Endothelial cell of umbilical vein (primary cell): Measurements from ENCODE around the gene WDR18. TPM values are rescaled to one million over a fixed set of nuclear protein-coding genes. Genes with fewer than 3 reads are reported as not detected.

Experiments used
- BruUV-seq: library from RNA; stranded (reverse); fragments of 400-500 nt; replicated peaks from 2 replicates; lab custom pipeline; 2021; lab: Mats Ljungman, UMichigan
- CTCF ChIA-PET: fragments of 300-600, 350-600 bp; sonication (Branson Sonifier 250); formaldehyde crosslinking; loops from one replicate; lab custom pipeline; 2021; ENCODE audit warnings: antibody characterized with exemption, inconsistent platforms; lab: Charles Lee
- POLR2A ChIA-PET: fragments of 300-600, 350-600 bp; sonication (Branson Sonifier 250); formaldehyde crosslinking; loops from one replicate; lab custom pipeline; 2021; ENCODE audit warnings: antibody characterized with exemption, inconsistent platforms; lab: Charles Lee
- DNase-seq: peaks from one replicate; pipeline ENCODE4 v3.0.0-alpha.2; 2011; ENCODE audit warnings: low read depth, low spot score
- FAIRE-seq: peaks from 2 replicates; lab custom pipeline; 2011; peaks lifted over from hg19 to GRCh38; lab: Jason Lieb, UNC
- H2AFZ ChIP-seq: 2 replicates; pipeline ENCODE4 v1.6.0; 2012; ENCODE audit warnings: low read depth, low read length, control low read depth, inconsistent platforms
- H3K27ac ChIP-seq: 2 replicates; pipeline ENCODE4 v1.5.1; 2011; ENCODE audit warnings: low read depth, mild to moderate bottlenecking, control low read depth, low read length, moderate library complexity; ENCODE audit not compliant: insufficient read depth
- H3K27me3 ChIP-seq, 2 experiments: 2 replicates each; pipeline versions ENCODE4 v1.6.0 to v1.6.1; 2011; ENCODE audit warnings: low read length in 2 of 2, mixed read lengths in 1 of 2; ENCODE audit not compliant: control insufficient read depth in 2 of 2, insufficient read depth in 2 of 2
- H3K36me3 ChIP-seq, 2 experiments: 2 replicates in 1 of 2; 3 replicates in 1 of 2; pipeline ENCODE4 v1.5.1; 2011; ENCODE audit warnings: low read length in 2 of 2, mild to moderate bottlenecking in 1 of 2, moderate library complexity in 1 of 2; ENCODE audit not compliant: control insufficient read depth in 2 of 2, insufficient read depth in 2 of 2; ENCODE audit errors: extremely low read depth in 1 of 2
- H3K4me1 ChIP-seq: 3 replicates; pipeline ENCODE4 v1.5.1; 2011; ENCODE audit warnings: mild to moderate bottlenecking, low read length; ENCODE audit not compliant: control insufficient read depth, insufficient read depth; ENCODE audit errors: extremely low read depth
- H3K4me2 ChIP-seq: 2 replicates; pipeline ENCODE4 v1.6.1; 2011; ENCODE audit warnings: low read length, control low read depth, mixed read lengths; ENCODE audit not compliant: insufficient read depth
- H3K4me3 ChIP-seq, 3 experiments: fragments of 200-600 bp in 1 of 3; sonication (generic), shearing (Covaris generic) in 1 of 3; replicated peaks in 1 of 3; 2 replicates each; pipeline ENCODE4 v1.5.1; 2011 to 2016; ENCODE audit warnings: control low read depth in 3 of 3, low read length in 3 of 3, mild to moderate bottlenecking in 2 of 3, inconsistent platforms in 1 of 3, low read depth in 1 of 3, moderate library complexity in 1 of 3; ENCODE audit not compliant: insufficient read depth in 1 of 3
- H3K79me2 ChIP-seq: 2 replicates; pipeline ENCODE4 v1.6.0; 2012; ENCODE audit warnings: low read length, inconsistent platforms; ENCODE audit not compliant: control insufficient read depth, insufficient read depth
- H3K9ac ChIP-seq: replicated peaks from 2 replicates; pipeline ENCODE3; 2011; ENCODE audit warnings: low read length, control low read depth; ENCODE audit not compliant: insufficient read depth; ENCODE audit errors: extremely low read depth
- H3K9me1 ChIP-seq: replicated peaks from 3 replicates; pipeline ENCODE4 v1.6.0; 2011; ENCODE audit warnings: mild to moderate bottlenecking, low read length; ENCODE audit not compliant: control insufficient read depth, insufficient read depth; ENCODE audit errors: extremely low read depth
- H3K9me3 ChIP-seq: replicated peaks from 2 replicates; pipeline ENCODE4 v1.5.1; 2012; ENCODE audit warnings: low read length, inconsistent platforms; ENCODE audit not compliant: control insufficient read depth, insufficient read depth
- H4K20me1 ChIP-seq: replicated peaks from 2 replicates; pipeline ENCODE3; 2011; ENCODE audit warnings: mild to moderate bottlenecking, low read length; ENCODE audit not compliant: control insufficient read depth, insufficient read depth; ENCODE audit errors: extremely low read depth
- EZH2 ChIP-seq: IDR thresholded peaks from 2 replicates; pipeline ENCODE4 v1.6.1; 2012; ENCODE audit warnings: borderline replicate concordance, low read depth, mild to moderate bottlenecking, moderate library complexity, low read length, inconsistent platforms; ENCODE audit not compliant: severe bottlenecking
- FOS ChIP-seq: IDR thresholded peaks from 2 replicates; pipeline ENCODE4 v1.6.1; 2011; ENCODE audit warnings: mild to moderate bottlenecking, low read length, moderate library complexity, borderline replicate concordance; ENCODE audit not compliant: insufficient read depth
- GATA2 ChIP-seq: IDR thresholded peaks from 2 replicates; pipeline ENCODE4 v1.7.0; 2011; ENCODE audit warnings: low read depth, mild to moderate bottlenecking, moderate library complexity, mixed read lengths, low read length; ENCODE audit not compliant: insufficient read length, insufficient read depth
- JUN ChIP-seq: IDR thresholded peaks from 2 replicates; pipeline ENCODE4 v1.6.1; 2011; ENCODE audit warnings: borderline replicate concordance, low read depth; ENCODE audit not compliant: insufficient read length, insufficient read depth
- MYC ChIP-seq: IDR thresholded peaks from one replicate; pipeline ENCODE4 v1.6.1; 2011; ENCODE audit warnings: mild to moderate bottlenecking, low read depth, low read length
- POLR2A ChIP-seq: IDR thresholded peaks from 2 replicates; pipeline ENCODE4 v1.6.1; 2012; ENCODE audit warnings: low read depth, mild to moderate bottlenecking, control low read depth, low read length
- POLR2AphosphoS5 ChIP-seq: IDR thresholded peaks from 2 replicates; pipeline ENCODE4 v1.6.1; 2012; ENCODE audit warnings: low read depth, mild to moderate bottlenecking, control low read depth, low read length, moderate library complexity; ENCODE audit not compliant: insufficient read depth
- dilution Hi-C: fragments of 300-500 bp; cut with MboI; formaldehyde crosslinking; loops from one replicate; pipeline ENCODE4 v1.15.0; 2019; ENCODE audit warnings: low sequenced_read_pairs; ENCODE audit not compliant: extremely low pct_ligation_motif_present
- intact Hi-C: fragments of 100-400 bp; cut with micrococcal nuclease; formaldehyde crosslinking; loops from one replicate; pipeline ENCODE4 v1.10.0; 2022
- polyA plus RNA-seq, 4 experiments: library from polyadenylated mRNA; depleted of rRNA in 3 of 4; stranded (reverse) in 3 of 4; unstranded in 1 of 4; fragments of >200 nt; gene quantifications; 2 replicates each; pipeline versions ENCODE4 v1.2.1 to v1.2.3, GENCODE V29; 2011 to 2012; ENCODE audit warnings: missing spikeins in 1 of 4
- total RNA-seq: library from RNA; stranded (reverse); gene quantifications from 2 replicates; pipeline ENCODE4 v1.2.3, GENCODE V29; 2021
- TF ChIP-seq, protein P1 (sequence below): IDR thresholded peaks from 2 replicates; pipeline ENCODE4 v1.6.1; 2011; ENCODE audit not compliant: insufficient read depth, insufficient read length
- TF ChIP-seq, protein P2 (sequence below), 2 donors: IDR thresholded peaks; 1 replicate in 1 of 2; 2 replicates in 1 of 2; pipeline ENCODE4 v1.5.1; 2011; ENCODE audit warnings: low read length in 2 of 2, mild to moderate bottlenecking in 2 of 2, moderate library complexity in 2 of 2, control low read depth in 1 of 2, inconsistent platforms in 1 of 2, low read depth in 1 of 2; ENCODE audit not compliant: insufficient read depth in 1 of 2; ENCODE audit errors: extremely low read depth in 1 of 2

WDR18 gene
- total and polyA plus RNA-seq, 2 donors (not counting 3 experiments of a cell fraction or from before 2014, with no cell fraction given) = 54.8 to 102 TPM

DNA sequence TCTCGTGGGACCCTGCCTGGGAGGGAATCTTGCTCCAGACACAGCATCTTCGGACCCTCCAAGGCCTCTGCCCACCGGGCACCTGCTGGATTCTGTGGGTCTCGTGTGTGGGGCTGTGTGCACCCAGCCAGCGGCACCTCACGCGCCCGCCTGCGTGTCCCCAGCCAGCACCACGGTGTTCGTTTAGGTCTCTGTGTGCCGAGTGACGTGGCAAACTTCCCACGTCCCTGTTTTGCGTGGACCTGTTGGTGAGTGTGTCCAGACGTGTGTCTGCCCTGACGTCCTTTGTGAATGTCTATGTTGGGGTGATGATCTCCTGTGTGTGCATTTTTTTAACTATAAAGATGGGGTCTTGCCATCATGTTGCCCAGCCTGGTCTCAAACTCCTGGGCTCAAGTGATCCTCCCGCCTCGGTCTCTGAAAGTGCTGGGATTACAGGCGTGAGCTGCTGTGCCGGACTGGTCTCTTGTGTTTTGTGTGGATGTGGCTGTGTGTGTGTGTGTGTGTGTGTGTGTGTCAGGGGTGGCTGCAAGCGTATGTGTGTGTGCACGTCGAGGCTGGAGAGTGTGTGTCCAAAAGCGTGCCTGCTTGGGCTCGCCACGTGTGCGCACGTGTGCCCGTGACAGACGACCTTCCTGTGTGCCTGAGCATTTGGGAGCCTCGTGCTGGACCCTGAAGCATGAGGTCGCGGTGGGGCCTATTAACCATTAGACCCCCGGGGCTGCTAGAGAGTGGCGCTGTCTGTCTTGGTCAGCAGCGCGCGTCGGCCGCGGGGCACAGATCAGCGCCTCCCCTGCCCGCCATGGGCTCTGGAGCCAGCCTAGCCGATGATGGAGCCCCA is 42.6 kb upstream of the WDR18 start:
- no peaks in the 10 kb centered on the region for H3K36me3 ChIP-seq
- no peak for DNase-seq
- no peak for TF ChIP-seq POLR2A
- TF ChIP-seq POLR2AphosphoS5 = no peak
- no peak for TF ChIP-seq MYC
- TF ChIP-seq, protein P1, sequence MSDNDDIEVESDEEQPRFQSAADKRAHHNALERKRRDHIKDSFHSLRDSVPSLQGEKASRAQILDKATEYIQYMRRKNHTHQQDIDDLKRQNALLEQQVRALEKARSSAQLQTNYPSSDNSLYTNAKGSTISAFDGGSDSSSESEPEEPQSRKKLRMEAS = no peak
- no peak for TF ChIP-seq FOS
- TF ChIP-seq, protein P2, sequence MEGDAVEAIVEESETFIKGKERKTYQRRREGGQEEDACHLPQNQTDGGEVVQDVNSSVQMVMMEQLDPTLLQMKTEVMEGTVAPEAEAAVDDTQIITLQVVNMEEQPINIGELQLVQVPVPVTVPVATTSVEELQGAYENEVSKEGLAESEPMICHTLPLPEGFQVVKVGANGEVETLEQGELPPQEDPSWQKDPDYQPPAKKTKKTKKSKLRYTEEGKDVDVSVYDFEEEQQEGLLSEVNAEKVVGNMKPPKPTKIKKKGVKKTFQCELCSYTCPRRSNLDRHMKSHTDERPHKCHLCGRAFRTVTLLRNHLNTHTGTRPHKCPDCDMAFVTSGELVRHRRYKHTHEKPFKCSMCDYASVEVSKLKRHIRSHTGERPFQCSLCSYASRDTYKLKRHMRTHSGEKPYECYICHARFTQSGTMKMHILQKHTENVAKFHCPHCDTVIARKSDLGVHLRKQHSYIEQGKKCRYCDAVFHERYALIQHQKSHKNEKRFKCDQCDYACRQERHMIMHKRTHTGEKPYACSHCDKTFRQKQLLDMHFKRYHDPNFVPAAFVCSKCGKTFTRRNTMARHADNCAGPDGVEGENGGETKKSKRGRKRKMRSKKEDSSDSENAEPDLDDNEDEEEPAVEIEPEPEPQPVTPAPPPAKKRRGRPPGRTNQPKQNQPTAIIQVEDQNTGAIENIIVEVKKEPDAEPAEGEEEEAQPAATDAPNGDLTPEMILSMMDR (IDR thresholded peaks at IDR 0.05; ENCODE audit: extremely low read depth in 1 of 2, insufficient read depth in 1 of 2, low read depth in 1 of 2, low read length in 2 of 2) = no peak
- no peak for TF ChIP-seq EZH2
- TF ChIP-seq GATA2 = no peak
- TF ChIP-seq JUN = no peak
- H3K4me3 ChIP-seq = no peak overlapping the region
- intact Hi-C loops = no loop called here
- no peaks in the 10 kb centered on the region for H3K9me3 ChIP-seq
- H3K27ac ChIP-seq = no peak overlapping the region
- H3K27me3 ChIP-seq = no peaks in the 10 kb centered on the region
- no peak overlapping the region for H3K9ac ChIP-seq
- peaks cover 19% of the 10 kb centered on the region for H3K4me1 ChIP-seq
- no peaks in the 10 kb centered on the region for H3K9me1 ChIP-seq
- H4K20me1 ChIP-seq = no peaks in the 10 kb centered on the region
- H3K4me2 ChIP-seq = peak overlapping the region; percentile 24
- FAIRE-seq = no peak
- ChIA-PET POLR2A (no interaction called here), CTCF (no interaction called here)
- BruUV-seq = no TSS peak
- dilution Hi-C loops = no loop called here
- H2AFZ ChIP-seq = no peak overlapping the region
- H3K79me2 ChIP-seq = peaks cover 2% of the 10 kb centered on the region
